Activated naive CD4-positive, alpha-beta T cell treated with anti-CD3 and anti-CD28 coated beads, Interleukin-2, amount 50 U/mL, for 72 hours (primary cell): Measurements from ENCODE around the gene NTSR1. TPM values are rescaled to one million over a fixed set of nuclear protein-coding genes. Genes with fewer than 3 reads are reported as not detected.

Experiments used
- ATAC-seq, 2 donors: fragments of 150-1000 bp; cut with Tn5 transposase; 2 replicates each; pipeline ENCODE4 v1.10.0; 2021; ENCODE audit warnings: mild to moderate bottlenecking in 2 of 2, moderate library complexity in 2 of 2
- DNase-seq, 2 donors: peaks; one replicate each; pipeline ENCODE4 v3.0.0; 2021 to 2022; ENCODE audit warnings: low spot score in 2 of 2
- H3K27ac Mint-ChIP-seq, 2 donors: one replicate each; pipeline ENCODE4 v1.8.0; 2022; ENCODE audit warnings: mild to moderate bottlenecking in 2 of 2, mixed read lengths in 2 of 2
- H3K36me3 Mint-ChIP-seq, 2 donors: one replicate each; pipeline ENCODE4 v1.8.0; 2022; ENCODE audit warnings: mixed read lengths in 2 of 2
- H3K9me3 Mint-ChIP-seq, 2 donors: one replicate each; pipeline ENCODE4 v1.8.0; 2022; ENCODE audit warnings: mixed read lengths in 2 of 2
- total RNA-seq, 2 donors: library from RNA; stranded (reverse); gene quantifications; one replicate each; pipeline ENCODE4 v1.2.3, GENCODE V29; 2022

NTSR1 gene
- total RNA-seq, 2 donors from 2014 or later: not detected

DNA sequence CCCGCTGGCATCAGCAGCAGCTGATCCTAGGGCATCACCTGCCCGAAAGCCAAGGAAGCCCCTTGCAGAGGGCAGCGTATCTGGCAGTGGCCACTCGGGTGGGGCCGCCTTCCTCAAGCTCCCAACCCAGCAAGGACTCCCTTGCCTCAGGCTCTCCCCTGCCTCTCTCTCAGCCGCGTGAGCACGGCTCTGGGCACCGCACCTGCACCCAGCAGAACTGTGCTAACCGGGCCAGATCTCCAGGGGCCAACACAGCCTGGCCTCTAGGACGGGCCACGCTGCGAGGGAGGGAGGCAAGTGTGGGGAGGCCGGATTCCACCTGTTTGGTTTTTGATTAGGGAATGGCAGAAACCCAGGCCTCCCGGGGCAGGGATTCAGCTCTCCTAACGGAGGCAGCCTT, 75.9 kb downstream of the NTSR1 start:
- DNase-seq (no peak), ATAC-seq (no peak)
- Mint-ChIP-seq H3K9me3 (no peaks in the 10 kb centered on the region), H3K27ac (no peak overlapping the region), H3K36me3 (no peaks in the 10 kb centered on the region)

DNA sequence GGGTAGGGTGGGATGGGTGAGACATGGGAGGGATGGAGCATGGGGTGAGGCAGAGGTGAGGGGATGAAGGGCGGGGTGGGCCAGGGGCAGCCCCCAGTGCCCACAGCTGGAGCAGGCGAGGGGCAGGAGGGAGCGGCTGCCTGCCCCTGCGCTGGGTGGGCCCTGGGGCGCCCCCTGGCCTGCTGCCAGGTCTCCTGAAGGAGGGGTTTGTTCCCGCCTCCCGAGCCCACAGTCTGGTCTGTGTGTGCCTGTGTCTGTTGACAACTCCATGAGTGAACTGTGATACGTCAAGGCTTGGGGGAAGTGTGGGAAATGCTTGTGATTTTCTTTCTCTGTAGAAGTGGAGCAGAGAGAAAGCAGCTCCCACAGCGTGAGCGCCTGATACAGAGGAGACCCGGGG, 76.8 kb downstream of the NTSR1 start:
- ATAC-seq: no peak
- Mint-ChIP-seq H3K9me3 (no peaks in the 10 kb centered on the region), H3K27ac (no peak overlapping the region), H3K36me3 (no peaks in the 10 kb centered on the region)
- no peak for DNase-seq

DNA sequence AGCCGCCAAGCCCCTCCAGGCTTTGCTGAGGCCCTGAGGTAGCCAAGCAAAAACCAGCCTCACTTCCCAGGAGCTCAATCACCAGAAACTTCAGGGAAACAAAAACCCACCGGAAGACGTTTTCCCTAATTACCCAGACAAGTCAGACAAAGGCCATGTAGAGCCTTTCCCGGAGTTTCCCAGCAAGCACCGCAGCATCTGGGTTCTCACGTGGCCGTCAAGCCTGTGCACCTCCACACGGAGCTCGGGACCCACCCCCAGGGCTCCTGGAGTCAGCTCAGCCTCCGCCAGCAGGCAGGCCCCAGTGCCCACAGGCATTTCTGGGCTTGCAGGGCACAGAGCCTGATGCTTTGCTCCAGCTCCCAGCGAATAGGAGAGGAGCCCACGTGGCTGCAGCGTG, 77.5 kb downstream of the NTSR1 start:
- Mint-ChIP-seq H3K36me3 (no peaks in the 10 kb centered on the region), H3K27ac (peak overlapping the region in 1 of 2 donors; percentile 65), H3K9me3 (no peaks in the 10 kb centered on the region)
- ATAC-seq: no peak
- no peak for DNase-seq

DNA sequence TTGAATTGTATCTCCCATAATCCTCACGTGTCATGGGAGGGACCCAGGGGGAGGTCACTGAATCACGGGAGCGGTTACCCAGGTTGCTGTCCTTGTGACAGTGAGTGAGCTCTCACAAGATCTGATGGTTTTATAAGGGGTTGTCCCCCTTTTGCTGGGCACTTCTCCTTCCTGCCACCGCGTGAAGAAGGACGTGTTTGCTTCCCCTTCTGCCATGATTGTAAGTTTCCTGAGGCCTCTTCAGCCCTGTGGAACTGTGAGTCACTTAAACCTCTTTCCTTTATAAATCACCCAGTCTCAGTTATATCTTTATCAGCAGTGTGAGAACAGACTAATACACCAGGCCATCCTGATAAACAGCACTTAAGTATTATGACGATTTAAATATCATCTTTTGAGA, 78.7 kb downstream of the NTSR1 start:
- DNase-seq (no peak), ATAC-seq (peak in 1 of 2 donors; percentile 79)
- Mint-ChIP-seq H3K9me3 (no peaks in the 10 kb centered on the region), H3K36me3 (no peaks in the 10 kb centered on the region), H3K27ac (peak overlapping the region; percentile 43 to 75)

DNA sequence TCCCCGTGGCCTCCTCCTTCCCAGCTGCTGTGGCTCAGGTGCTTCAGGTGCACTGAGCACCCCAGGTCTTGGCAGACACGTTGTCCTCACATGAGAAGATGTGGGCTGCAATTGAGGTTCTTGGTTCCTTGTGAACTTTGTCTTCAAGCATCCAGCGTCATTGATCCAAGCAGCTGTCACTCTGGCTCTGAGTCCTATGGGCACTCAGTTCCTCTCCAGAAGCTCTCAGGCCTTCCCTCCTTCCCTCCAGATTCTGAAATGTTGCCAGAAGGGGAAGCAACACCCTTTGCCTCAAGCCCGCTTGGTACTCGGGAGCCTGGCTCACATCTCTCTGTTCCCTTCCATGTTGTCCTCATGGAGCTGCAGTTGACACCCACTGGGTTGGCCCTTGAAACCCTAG, 79.2 kb downstream of the NTSR1 start:
- peak overlapping the region; percentile 43 to 75 for H3K27ac Mint-ChIP-seq
- no peaks in the 10 kb centered on the region for H3K9me3 Mint-ChIP-seq
- DNase-seq (no peak), ATAC-seq (no peak)
- no peaks in the 10 kb centered on the region for H3K36me3 Mint-ChIP-seq

DNA sequence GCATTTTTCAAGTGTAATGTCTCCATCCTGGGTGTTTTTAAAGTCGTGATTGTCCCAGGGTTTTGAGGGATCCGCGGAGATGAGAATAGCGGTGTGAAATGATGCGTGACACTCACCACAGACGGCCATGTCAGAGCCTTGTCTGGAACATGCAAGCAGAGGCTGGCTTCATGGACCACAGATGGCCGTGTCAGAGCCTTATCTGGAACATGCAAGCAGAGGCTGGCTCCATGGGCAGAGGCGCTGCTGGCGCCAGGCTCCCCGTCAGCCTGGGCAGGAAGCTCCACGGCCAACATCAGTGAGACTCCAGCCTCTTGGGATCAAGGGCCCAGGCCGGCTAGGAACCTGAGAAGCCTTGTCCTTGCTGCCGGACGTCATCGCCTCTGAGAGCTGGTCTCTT, 80.0 kb downstream of the NTSR1 start:
- Mint-ChIP-seq H3K9me3 (no peaks in the 10 kb centered on the region), H3K36me3 (no peaks in the 10 kb centered on the region), H3K27ac (peak overlapping the region in 1 of 2 donors; percentile 43)
- ATAC-seq: no peak
- no peak for DNase-seq

DNA sequence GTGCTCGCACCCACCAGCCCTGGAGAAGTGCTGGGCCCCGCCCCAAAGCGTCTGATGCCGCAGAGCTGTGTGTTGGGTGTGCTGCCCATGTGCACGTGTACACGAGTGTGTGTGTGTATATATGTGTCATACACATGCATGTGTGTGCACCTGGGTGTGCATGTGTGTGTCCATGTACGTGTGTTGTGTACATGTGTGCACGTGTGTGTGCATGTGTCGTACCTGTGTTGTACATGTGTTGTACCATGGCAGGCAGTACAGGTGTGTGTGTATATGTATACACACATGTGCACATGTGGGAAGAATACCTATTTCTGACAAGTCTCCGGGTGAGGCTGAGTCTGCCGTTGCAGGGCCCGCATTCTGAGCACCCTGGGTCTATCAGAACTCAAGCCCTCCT, 81.4 kb downstream of the NTSR1 start:
- no peak for DNase-seq
- no peak for ATAC-seq
- H3K9me3 Mint-ChIP-seq: no peaks in the 10 kb centered on the region
- no peaks in the 10 kb centered on the region for H3K36me3 Mint-ChIP-seq
- H3K27ac Mint-ChIP-seq: no peak overlapping the region

DNA sequence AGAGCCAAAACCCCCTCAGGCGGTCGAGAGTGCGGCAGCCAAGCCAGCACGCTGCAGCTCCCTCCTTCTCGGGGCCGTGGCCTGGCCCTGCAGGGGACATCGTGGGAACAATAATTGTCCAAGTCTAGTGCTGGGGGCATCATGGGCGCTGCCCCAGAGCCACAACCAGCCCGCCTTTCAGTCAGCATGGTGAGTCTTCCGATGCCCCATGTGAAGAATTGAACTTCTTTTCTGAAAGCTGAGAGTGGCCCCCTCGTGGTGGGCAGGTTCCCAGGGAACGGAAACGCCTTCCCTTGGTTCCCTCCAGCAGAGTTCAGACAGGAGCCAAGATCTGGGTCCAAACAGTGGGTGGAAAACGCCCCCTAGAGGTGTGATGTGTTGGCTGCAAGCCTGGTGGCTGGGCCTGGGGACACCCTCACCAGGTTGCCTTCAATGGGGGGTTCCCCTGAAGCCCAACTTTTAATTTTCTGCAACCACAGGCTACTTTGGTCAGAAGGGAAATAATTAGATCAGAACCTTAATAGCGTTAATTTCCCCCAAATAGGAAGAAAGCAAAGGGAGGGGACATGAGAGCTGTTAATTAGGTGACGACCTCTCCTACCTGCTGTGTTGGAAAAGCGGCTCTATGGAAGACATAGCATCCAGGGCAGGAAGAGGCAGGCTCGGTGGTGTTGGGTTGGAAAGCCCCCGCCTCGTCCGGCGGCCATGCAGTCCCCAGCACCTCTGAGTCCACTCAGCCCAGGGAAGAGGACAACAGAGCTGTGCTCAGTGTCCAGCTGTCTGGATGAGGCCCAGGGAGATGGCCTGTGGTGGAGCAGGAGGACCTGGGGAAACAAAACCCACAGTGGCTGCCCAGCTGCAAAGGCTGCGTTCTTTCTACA, 82.9 kb downstream of the NTSR1 start:
- DNase-seq (peak in 1 of 2 donors; percentile 79), ATAC-seq (peak in 1 of 2 donors; percentile 21)
- Mint-ChIP-seq H3K9me3 (no peaks in the 10 kb centered on the region), H3K27ac (no peak overlapping the region), H3K36me3 (no peaks in the 10 kb centered on the region)

DNA sequence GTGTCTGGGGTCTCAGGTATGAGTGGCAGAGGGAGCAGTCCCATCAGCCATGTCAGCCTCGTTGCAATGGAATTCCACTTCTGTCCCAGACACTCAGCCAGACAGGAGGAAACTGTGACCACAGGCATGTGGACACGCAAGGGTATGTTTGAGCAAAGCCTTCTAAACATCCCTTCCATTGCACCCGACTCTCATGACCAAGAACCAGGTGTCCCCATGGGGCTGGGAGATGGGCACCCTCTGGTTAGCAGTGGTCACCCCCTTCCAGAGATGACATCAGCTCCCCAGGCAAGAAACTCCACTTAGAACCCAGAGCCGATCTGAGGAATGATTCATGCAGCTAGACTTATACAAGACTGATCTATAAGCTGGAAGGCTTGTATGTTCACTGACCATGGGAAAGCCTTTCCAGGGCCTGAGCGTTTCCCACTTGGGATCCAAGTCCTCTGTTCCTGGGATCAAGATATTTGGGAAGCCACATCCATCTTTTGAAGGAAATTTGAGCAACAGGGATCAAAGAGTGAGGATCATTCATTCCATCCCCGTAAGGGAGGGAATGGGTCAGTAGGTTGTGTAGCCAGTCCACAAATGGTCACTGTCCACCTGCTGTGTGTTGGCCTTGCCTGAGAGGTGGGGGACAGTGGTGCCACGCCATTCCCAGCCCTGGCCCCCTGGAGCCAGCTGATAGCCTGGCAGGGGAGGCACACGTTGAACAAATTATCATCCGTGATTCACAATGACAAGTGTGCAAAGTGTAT, 83.7 kb downstream of the NTSR1 start:
- DNase-seq (no peak), ATAC-seq (no peak)
- Mint-ChIP-seq H3K9me3 (no peaks in the 10 kb centered on the region), H3K36me3 (peaks cover 0 to under 1% of the 10 kb centered on the region in 2 donors), H3K27ac (peak overlapping the region in 1 of 2 donors; percentile 91)

DNA sequence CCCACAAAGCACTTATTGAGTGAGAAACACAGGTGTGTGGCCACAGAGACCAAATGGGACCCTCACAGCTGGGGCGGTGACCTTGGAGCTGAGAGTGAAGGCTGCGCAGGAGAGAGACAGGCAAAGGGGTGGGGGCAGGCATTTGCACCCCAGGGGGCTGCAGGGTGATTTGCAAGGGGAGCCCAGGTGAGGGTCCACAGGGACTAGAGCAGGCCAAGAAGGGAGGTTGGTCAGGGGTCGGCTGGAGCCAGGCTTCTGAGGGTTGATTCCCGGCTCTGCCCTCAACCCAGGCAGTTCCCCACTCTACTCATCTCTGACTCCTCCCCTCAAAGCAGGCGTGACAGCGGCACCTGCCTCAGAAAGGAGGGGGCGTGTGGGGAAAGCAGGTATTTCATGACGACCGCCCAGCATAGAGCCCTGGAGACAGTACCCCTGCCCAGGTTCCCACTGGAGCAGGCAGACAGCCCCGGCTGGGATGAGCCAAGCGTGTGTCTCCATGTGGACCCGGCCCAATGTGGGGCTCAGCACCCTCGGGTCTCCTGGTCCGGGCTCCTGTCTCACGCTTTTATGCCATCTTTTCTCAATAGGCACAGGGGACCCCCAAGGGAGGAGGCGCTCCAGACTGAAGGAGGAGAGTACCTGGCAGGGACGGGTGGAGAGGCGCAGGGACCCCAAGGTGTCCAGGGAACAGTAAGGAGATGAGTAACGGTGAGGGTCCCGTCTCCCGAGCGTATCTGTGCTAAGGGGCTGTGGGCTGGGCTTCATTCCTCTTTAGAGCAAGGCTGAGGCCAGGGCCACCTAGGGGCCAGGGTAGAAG, 84.5 kb downstream of the NTSR1 start:
- DNase-seq (no peak), ATAC-seq (no peak)
- H3K27ac Mint-ChIP-seq: peak overlapping the region in 1 of 2 donors; percentile 91
- no peaks in the 10 kb centered on the region for H3K9me3 Mint-ChIP-seq
- H3K36me3 Mint-ChIP-seq: peaks cover 0 to 6% of the 10 kb centered on the region in 2 donors

DNA sequence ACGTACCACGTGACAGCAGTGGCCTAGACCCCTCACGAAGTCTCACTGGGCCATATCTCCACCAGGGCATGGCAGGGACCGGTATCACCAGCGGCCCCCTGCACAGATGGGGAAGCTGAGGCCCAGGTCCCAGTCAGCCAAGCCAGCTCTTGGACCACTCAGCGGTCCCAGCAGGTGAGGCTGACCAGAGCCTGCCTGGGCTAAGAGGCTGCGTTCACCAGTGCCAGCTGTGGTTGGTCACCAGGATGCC, 85.0 kb downstream of the NTSR1 start:
- peaks cover 0 to 10% of the 10 kb centered on the region in 2 donors for H3K36me3 Mint-ChIP-seq
- no peak for DNase-seq
- no peaks in the 10 kb centered on the region for H3K9me3 Mint-ChIP-seq
- peak overlapping the region; percentile 72 to 91 for H3K27ac Mint-ChIP-seq
- no peak for ATAC-seq

DNA sequence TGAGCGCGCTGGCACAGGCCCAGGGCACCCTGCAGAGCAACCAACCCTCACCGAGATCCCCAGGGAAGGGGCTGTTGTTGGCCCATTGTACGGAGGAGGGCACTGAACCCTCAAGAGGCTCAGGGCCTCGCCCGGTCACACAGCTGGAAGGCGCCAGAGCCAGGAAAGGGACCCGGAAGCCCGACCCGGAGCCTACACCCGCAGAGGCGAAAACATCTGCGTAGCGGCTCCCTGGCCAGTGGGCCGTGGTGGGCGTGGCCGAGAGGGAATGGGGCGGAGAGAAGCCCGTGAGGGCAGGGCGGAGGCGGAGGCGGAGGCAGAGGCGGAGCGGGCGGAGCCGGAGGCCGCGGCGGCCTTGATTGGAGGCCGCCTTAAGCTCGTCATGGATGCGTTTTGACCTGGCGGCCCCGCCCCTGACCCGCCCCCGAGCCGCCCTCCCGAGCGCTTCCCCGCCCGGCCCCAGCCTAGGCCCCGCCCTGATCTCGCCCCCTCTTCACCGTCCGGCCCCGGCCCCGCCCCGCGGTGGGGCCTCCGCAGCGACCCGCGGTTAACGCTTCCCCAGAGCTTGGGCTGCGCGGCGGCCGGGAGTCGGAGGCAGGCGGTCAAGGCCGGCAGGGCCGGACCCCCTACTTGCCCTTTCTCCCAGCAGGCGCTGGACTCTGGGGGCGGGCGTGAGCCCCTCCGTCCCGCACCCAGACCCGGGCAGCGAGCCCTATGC, 85.5 kb downstream of the NTSR1 start:
- Mint-ChIP-seq H3K27ac (peak overlapping the region; percentile 91 to 97), H3K36me3 (peaks cover 0 to 14% of the 10 kb centered on the region in 2 donors), H3K9me3 (no peaks in the 10 kb centered on the region)
- ATAC-seq: peak; percentile 79 to 82
- DNase-seq: peak; percentile 96 to 98

DNA sequence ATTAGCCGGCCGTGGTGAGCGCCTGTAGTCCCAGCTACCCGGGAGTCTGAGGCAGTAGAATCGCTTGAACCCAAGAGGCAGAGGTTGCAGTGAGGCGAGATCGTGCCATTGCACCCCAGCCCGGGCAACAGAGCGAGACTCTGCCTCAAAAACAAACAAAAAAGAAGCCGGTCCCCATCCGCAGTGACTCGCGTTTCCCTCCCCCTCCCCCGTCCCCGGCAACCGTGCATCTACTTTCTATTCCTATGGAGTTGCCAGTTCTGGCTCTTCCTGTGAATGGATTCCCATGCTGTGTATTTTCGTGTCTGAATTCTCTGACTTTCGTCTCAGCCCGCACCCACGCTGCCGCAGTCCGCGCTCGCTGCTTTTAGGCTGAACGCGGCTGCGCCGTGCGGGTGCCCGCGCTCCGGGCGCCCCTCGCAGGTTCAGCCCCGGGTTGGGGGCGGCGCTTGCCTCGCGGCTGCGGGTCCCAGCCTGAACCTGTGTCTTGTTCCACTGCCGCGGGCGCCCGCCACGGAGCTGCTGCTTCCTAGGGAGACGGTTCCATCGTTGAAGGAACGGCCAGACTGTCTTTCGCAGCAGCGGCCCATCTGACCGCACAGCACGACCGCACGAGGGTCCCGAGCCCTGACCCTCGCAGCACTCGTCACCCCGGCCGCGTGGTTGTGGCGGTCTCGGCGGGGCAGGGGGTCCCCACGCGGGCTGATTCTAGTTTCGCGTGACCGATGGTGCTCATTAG, 86.6 kb downstream of the NTSR1 start:
- H3K27ac Mint-ChIP-seq: peak overlapping the region; percentile 91 to 97
- peak; percentile 13 to 28 for ATAC-seq
- H3K9me3 Mint-ChIP-seq: no peaks in the 10 kb centered on the region
- peaks cover 0 to 14% of the 10 kb centered on the region in 2 donors for H3K36me3 Mint-ChIP-seq
- peak; percentile 76 to 77 for DNase-seq

DNA sequence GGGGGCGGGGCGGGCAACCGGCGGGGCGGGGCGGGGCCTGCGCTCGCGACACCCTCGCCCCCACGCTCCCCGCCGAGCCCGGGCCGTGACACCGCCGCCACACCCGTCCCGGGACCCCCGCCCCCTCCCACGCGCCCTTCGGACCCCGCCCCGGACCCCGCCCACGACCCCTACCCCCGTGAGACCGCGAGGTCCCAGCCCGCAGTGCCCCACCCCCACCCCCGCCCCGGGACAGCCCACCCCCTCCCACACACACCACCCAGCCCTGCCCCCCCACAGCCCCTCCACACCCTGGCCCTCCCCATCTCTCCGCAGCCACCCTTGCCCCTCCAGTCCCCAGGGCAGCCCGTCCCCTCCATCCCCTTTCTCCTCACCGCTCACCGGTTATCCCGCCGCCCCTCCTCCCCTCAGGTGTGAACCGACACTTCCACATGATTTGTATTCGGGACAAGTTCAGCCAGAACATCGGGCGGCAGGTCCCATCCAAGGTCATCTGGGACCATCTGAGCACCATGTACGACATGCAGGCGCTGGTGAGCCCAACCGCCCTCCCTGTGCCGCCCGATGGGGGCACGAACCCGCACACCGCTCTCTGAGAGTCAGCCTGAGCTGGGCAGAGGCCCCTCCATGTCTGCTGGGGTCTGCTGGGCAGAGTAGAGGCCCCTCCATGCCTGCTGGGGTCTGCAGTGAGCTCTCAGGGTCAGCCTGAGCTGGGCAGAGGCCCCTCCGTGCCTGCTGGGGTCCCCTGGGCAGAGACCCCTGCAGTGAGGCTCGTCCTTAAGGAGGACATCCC, 88.3 kb downstream of the NTSR1 start:
- H3K36me3 Mint-ChIP-seq: peaks cover 0 to 14% of the 10 kb centered on the region in 2 donors
- no peak for ATAC-seq
- H3K9me3 Mint-ChIP-seq: no peaks in the 10 kb centered on the region
- no peak for DNase-seq
- H3K27ac Mint-ChIP-seq: peak overlapping the region; percentile 16 to 60
